Dermis blood vessel endothelial cell (primary cell): Measurements from ENCODE around the gene SKAP2. TPM values are rescaled to one million over a fixed set of nuclear protein-coding genes. Genes with fewer than 3 reads are reported as not detected.
A peak's percentile ranks its signal among the peaks of the same experiment; 100 is the strongest.
"Not testable (repeated sequence)": the region's sequence is repeated elsewhere in the genome, so short reads cannot be mapped to it uniquely, and the experiment has no call there.

Source experiments
- DNase-seq: peaks from one replicate; pipeline ENCODE4 v3.0.0; 2010
- total RNA-seq: library from RNA; depleted of rRNA; stranded (reverse); fragments of >200 nt; gene quantifications from 2 replicates; pipeline ENCODE4 v1.2.3, GENCODE V29; 2014

The SKAP2 gene
- total RNA-seq, 1 donor from 2014 or later: 16.0 TPM

DNA sequence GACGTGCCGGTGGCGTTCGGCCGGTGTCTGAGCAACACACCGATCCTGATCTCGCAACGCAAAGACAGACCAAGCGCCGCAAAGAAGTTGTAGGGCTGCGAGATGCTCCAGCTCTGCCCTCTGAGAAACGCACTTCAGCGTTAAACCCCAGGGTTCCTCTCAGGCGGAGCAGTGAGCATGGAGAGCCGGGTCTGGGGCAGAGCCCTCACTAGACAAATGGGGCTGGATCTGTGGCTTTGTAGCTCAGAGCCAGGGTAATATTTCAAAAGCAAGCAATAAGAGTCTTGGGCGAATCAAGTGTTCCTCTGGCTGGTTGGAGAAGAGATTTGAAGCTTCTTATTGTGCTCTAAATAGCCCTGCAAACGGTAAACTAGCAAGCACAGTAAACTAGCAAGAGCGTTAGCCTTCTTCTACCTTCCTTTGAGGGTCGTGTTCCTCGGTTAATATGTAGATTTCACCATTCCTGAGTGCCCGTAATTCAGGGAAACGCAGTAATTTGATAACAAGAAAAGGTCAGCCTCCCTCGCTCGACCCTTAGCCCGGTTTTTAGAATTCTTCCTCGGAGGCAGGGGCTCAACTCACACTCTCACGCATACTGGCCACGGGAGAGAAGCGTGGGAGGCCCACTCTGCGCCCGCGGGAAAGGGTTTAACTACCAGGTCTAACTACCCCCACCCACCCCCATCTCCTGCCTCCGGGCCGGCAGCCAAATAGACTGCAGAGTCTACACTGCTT, 6.7 kb downstream of the SKAP2 start:
- peak; percentile 33 for DNase-seq

DNA sequence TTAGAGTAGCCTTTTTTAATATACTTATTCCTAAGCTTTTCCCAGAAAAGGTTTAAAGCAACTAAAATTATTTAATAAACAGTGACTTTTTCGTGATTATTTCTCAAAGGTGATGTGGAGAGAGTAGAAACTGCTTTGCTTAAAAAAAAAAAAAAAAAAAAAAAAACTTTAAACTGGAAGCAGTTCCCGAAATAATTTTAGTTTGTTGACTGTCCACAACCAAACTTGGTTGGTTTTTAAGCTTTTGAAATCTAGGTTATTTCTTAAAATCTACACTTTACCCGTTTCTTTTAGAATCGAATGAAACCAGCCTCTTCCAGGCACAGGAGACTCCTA, 7.3 kb downstream of the SKAP2 start:
- DNase-seq: no peak

DNA sequence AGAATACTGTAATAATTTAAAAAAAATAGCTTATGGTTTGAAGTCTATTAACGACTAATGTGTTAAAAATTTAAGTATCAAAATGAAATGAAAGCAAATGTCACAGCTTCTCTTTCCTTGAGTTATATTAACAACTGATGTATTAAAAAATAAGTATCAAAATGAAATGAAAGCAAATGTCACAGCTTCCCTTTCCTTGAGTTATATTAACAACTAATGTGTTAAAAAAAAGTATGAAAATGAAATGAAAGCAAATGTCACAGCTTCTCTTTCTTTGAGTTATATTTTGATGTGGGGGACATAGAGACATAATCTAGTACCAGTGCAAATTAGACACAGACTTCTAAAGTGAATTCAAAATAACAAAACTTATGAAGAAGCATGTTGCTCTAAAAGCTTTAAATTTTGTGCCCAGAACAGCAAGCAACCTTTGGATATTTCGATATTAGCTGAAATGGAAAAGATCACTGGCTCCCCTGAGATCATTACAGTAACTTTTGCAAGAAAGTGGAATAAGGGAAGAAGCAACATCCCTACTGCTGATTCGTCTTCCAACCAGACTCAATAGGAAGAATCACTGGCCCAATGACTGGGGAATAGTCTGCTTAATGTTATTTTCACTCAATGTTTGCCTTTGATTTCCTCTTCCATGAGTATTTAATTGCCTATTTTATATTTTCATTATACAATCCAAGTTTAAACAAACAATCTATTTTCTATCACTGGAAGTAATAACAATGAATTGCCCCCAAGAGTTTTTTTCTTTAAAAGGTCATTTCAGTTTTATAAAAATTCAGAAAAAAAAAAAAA, 8.0 kb downstream of the SKAP2 start:
- DNase-seq: peak; percentile 9

DNA sequence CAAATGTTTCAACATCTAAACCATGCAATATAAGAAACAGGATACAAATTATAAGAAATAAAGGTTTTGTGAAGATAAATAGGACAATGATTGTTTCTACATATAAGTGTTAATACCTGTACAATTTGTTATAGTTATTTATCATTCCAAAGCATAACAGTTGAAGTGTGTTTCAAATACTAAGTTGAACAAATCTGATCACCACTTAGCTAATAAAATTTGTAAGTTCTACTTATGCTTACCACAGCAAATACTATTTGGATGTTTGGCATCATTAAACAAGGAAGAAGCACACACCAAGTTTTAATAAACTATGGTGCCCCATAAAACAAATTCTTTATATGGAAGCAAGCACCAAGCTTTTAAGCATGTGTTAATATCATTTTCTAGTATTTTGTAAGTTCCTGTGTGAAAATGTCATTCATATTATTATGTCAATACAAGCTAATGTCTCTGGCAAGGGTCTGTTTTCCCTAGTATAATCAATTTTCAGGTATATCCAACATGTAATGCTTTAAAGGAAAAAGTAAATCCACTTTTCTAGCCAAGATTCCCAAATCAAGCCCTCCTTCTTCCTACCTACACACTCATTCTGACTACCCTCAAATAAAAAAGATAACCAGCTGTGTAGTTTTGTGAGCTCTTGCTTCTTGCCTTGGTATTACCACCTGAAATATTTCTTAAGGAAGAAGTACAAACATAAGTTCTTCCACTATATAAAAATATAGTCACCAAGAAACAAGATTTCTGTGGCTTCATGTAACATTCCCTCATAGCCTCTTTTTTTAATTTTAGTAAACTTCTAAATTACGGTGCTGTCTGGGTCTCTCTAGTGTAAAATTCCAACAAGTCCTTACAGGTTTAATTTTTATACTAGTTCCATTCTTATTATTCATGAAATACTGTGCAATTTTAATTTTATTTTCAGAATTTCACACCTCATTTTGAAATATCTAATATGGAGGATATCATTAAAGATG, 9.2 kb downstream of the SKAP2 start:
- no peak for DNase-seq

DNA sequence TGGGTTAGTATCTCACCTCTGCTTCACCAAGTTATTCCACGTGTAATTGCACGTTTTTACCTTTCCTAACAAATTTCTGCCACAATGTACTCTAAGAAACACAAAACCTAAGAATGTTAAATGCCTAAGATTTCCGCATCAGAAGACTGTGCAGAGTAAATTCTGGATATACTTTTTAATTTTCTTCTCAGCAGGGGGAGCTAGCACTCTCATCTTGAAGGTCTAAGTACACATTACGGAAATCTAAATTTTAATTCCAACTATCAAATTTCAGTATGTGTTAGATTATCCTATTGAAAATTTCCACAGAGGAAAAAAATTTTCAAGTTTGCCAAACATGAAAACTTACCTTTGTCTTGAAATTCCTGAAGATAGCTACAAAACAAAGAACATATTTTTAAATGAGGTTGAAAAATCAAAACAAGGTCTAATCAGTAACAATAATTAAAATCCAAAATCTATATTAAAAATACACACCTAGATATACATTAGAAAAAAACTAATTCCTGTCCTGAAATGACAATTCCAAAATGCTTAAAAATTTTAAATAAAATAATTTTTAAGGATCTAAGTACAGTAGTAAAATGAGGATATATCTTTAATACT, 10.5 kb downstream of the SKAP2 start:
- DNase-seq: peak; percentile 76

DNA sequence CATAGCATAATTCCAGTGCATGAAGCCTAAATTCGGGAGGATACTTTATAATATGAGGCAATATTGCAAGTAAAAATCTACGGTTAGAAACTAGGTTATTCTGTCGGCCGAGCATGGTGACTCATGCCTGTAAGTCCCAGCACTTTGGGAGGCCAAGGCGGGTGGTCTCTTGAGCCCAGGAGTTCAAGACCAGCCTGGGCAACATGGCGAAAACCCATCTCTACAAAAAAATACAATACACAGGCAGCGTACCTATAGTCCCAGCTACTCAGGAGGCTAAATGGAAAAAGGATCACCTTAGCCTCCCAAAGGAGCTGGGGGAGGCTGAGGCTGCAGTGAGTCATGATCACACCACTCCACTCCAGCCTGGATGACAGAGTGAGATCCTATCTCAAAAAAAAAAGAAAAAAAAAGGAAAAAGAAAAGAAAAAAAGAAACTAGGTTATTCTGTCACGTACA, 14.2 kb downstream of the SKAP2 start:
- no peak for DNase-seq

DNA sequence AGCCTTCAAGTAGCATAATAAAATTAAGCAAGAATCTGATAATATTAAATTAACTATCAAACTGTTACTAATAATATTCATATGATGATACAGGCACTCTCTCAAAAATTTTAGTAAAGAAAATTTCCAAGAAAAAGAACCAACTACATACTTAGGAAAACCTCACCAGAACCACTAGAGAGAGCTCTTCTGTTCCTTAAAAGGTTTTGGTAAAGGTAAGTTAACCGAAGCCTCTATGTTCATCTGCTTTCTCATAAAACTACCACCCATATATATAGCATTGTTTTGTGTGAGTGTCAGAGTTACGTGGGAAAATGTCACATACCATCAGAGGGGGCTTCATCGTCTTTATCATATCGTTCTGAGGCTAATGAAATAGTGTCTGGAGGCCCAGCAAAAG, 20.7 kb downstream of the SKAP2 start:
- DNase-seq: peak; percentile 27

DNA sequence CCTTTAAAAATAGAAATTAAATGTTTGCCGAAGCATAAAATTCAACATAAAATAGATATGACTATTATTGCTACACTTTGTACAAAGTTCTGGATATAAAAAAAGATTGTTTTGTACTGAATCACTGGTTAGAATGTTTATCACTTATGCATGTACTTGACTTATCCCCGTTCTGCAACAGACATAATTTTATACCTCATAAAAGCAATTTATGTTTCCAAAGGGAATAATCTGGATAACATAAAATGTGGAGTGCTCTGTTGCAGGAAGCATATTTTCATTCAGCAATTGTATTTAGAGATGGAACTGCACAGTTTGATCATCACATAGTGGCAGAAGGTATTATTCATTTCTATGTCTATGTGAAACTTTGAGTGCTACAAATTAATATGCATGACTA, 21.5 kb downstream of the SKAP2 start:
- no peak for DNase-seq

DNA sequence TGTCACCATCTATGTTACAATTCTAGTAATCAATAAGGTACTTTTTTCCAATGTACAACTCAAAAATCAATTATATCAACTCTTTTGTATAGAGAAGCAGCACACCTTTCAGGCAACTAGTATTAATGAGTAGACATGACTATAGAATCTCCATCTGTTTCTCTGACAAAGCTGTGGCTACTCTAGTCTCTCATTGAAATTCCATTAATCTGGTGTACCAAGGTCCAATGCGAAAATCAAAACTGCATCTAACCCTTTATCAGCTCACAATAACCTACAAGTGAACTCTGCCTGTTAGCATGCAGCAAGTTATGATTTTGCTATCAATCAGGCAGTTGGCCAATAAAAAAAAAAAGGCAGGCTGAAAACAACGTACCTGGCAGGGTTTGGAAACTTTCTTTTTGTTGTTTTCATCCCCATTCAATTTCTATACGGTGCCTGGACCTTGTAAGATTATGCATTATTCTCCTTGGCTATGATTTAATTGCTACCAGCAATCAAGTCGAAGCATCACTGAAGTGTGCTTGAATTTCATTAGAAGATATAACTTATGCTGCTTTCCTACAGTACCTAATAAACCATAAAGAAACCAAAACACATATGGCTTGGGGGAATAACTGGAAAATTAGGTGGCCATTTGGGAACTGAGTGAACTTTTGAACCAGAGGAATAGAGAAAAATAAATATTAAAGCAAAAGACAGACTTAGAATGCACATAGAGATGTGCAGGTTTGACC, 23.2 kb downstream of the SKAP2 start:
- DNase-seq: no peak

DNA sequence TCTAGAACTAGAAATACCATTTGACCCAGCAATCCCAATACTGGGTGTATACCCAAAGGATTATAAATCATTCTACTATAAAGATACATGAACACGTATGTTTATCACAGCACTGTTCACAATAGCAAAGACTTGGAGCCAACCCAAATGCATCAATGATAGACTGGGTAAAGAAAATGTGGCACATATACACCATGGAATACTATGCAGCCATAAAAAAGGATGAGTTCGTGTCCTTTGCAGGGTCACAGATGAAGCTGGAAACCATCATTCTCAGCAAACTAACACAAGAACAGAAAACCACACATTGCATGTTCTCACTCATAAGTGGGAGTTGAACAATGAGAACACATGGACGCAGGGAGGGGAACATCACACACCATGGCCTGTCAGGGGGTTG, 27.6 kb downstream of the SKAP2 start:
- DNase-seq: not testable (repeated sequence)

DNA sequence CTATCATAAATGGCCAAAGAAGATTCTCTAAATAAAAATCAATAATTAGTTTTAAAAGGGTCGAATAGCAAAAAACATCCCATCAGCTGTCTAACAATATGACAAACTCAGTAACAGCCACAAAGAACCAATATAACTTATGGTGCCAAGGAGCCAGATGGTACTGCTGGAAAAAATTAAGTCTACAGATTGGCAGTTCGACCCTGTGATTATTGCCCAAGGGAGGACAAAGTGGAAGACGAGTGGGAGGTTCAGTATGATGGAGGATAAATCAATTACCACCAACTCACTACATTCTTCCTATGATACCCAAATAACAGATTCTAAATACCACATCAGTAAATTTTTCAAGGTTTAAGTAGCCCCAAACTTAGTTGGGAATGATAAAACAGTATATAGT, 49.0 kb downstream of the SKAP2 start:
- no peak for DNase-seq

DNA sequence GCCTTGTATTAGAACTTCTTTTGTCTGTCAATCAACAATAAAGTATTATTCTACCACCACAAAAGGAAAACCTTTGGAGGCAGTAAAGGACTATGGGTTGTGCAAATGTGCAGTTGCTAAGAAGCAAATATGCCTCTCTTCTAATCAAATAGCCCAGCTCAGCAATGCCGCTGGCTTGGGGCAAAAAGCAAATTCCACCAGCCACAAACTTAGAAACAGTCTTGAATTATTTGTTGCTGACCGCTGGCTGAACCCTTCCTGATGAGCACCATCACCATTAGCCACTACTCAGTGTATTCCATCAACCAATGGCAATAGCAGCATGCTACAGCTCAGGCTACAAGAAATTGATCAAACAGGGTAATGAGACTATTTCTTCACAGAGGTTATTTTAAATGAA, 51.0 kb downstream of the SKAP2 start:
- no peak for DNase-seq

DNA sequence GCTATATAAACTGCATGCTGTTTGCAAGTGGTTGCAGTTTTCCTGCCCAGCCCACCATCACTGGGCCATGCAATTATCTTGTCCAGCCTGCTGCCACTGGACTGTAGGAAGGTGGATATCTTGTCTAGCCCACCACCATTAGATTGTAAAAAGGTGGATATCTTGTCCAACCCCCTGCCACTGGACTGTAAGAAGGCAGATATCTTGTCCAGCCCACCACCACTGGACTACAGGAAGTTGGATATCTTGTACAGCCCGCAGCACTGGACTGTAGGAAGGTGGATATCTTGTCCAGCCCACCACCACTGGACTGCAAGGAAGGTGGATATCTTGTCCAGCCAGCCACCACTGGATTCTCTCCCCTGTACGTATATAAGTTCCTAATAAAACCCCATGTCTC, 69.8 kb downstream of the SKAP2 start:
- DNase-seq: no peak

DNA sequence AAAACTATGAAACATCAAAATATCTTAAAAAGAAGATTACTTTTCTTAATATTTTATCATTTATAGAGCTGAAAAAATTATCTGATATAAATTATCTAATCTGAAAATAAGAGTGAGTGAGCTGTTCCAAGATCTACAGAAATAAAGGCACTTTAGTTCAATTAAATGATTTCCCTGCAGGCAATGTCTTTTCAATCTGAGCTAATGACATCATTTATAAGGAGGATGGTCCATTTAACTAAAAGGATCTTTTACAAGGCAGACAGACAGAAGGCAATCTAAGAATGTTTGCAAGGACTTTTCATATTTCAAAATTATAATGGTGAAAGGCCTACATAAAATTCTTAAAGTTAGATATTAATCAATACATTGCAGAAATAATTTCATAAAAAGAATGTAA, 71.8 kb downstream of the SKAP2 start:
- DNase-seq: no peak

DNA sequence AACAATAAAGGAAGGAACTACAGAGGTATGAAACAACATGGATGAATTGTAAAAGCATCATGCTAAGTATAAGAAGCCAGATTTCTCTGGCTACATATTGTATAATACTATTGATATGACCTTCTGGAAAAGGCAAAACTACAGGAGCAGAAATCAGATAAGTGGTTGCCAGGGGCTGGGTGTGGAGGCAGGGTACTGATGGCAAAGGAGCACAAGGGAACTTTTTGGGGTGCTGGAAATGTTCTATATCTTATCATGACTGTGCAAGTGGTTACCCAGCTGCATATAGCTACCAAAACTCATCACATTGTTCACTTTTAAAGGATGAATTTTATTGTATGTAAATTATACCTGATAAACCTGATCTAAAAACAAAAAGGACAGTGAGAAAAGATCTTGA, 72.4 kb downstream of the SKAP2 start:
- DNase-seq: no peak

DNA sequence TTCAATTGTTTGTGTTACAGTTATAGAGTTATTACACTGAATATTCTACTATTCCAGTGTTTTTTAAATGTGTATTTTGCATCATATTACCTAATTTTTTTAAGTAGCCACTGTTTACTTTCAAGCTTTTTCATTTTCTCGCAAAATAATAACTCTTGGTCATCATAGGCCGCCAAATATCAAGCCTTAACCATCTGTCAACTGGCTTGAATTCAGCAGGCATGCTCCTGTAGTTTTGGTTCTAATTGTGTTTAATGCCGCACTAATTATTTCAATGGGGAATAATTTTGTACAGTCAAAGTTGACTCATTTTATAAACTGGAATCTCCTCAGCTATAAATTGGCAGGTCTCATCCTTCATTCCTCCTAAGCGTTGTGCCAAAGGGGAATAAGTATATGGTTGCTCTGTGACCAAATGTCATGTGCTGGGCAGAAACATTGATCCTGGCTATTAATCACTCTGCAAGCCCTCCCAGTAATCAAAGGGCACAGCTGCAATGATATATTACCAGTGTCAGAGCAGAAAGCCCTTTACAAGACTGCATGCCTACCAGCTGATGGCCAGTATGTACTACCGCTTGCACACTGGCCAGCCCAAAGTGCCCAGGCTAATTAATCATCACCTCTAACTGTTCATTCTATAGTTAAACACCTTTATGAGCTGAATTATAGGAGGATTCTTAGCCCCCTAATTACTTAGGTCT, 74.8 kb downstream of the SKAP2 start:
- DNase-seq: no peak

DNA sequence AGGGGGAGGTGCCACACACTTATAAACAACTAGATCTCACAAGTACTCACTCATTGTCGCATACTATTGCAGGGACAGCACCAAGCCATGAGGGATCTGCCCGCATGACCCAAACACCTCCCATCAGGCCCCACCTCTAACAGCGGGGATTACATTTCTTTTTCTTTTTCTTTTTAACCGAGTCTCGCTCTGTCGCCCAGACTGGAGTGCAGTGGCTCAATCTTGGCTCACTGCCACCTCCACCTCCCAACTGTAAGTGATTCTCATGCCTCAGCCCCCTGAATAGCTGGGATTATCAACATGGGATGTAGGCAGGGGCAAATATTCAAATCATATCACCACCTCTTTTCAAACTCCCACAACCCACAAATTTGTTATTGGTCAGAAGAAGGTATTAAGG, 76.7 kb downstream of the SKAP2 start:
- DNase-seq: no peak

DNA sequence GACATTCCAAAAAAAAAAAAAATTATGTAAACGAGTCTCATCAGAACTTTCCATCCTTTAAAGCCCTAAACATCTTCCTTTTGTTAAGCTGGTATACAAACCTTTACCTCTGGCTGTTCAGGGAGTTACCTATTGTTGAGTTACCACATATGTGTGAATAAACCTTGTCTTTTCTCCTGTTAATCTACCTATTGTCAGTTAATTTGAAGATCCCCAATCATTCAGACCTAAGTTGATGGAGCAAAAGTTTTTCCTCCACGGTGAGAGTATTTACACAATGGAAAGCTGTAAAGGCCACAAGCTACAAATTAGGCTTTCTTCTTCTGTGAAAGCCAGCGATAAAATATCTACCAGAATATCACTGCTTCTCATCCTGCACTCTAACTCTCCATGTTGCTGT, 80.3 kb downstream of the SKAP2 start:
- DNase-seq: no peak

DNA sequence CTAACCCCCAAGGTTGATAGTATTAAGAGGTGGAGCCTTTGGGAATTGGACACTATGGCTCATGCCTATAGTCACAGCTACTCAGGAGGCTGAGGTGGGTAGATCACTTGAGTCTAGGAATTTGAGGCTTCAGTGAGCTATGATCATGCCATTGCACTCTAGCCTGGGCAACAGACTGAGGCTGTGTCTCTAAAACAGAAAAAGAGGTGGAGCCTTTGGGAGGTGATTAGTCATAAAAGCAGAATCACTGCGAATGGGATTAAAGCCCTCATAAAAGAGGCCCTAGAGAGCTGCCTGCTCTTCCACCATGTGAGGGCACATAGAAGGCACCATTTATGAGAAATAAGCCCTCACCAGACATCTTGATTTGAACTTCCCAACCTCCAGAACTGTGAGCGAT, 81.9 kb downstream of the SKAP2 start:
- DNase-seq: no peak

DNA sequence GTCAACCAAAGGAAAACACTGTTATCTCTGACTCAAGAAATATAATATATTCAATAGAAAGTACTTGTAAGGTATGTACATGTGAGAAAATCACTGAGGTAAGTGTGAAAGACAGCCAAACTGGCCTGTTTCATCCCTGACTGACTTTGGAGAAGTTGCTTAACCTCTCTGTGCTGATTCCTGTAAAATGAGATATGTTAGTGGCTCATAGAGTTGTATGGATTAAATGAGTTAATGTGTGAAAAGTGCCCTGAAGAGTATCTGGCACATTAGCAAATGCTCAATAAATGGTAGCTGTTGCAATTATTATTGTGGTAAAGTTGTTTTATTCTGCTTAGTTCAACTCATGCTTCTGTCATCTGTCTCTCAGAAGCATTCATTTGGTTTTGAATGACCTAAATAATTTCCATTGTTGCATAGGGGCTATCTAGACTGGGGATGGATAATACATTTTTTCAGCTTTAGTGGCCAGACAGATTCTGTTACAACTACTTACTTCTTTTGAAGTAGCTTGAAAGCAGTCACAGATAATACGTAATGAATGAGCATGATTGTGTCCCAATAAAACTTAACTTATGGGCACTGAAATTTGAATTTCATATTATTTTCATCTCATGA, 84.3 kb downstream of the SKAP2 start:
- no peak for DNase-seq

DNA sequence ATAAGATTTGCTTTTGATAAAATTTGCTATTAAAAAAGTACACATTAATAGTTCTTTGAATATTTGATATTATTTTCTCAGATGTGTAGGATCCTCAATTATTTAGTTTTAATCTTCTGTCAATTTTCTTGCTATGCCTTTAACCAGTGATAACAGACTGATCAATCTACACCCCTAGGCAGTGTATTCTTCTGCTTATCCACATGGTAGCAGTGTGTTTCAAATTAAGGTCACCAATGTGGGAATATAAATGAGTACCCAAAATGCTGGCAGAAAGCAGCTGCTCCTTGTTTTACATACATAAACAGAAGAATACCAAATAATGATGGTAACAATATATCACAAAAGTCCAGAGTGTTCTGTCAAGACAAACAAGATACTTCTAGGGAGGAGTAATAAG, 87.0 kb downstream of the SKAP2 start:
- DNase-seq: no peak
